Pancreas (tissue), 10 donors: ENCODE measurements around the gene SNX9. TPM values are rescaled to one million over a fixed set of nuclear protein-coding genes. Genes with fewer than 3 reads are reported as not detected.
"Not testable (repeated sequence)": the region's sequence is repeated elsewhere in the genome, so short reads cannot be mapped to it uniquely, and the experiment has no call there.

Source experiments
- ATAC-seq, 4 donors: fragments of 200-7000 bp; cut with Tn5 transposase; one replicate each; pipeline versions ENCODE4 v1.8.0 to v1.9.1; 2020; ENCODE audit warnings: mild to moderate bottlenecking in 4 of 4, moderate library complexity in 4 of 4
- DNase-seq, 6 donors: peaks; one replicate each; pipeline ENCODE4 v3.0.0-alpha.2; 2020
- FAIRE-seq: peaks from 2 replicates; lab custom pipeline; 2012; peaks lifted over from hg19 to GRCh38; lab: Jason Lieb, UNC
- H3K27ac ChIP-seq, 4 donors: fragments of 200-600 bp; sonication (generic); 1 replicate in 3 of 4; 2 replicates in 1 of 4; pipeline versions ENCODE4 v1.5.0 to v1.8.0; 2020
- H3K27me3 ChIP-seq, 4 donors: fragments of 200-600 bp; one replicate each; pipeline ENCODE4 v1.8.0; 2021
- H3K36me3 ChIP-seq, 3 donors: fragments of 200-600 bp; sonication (generic) in 1 of 3; one replicate each; pipeline versions ENCODE4 v1.5.0 to v1.8.0; 2020 to 2021
- H3K4me1 ChIP-seq, 3 donors: fragments of 200-600 bp; one replicate each; pipeline ENCODE4 v1.8.0; 2021
- H3K4me3 ChIP-seq, 4 donors: fragments of 200-600 bp; sonication (generic) in 2 of 4; one replicate each; pipeline versions ENCODE4 v1.5.0 to v1.8.0; 2020 to 2021
- H3K9me3 ChIP-seq, 4 donors: fragments of 200-600 bp; one replicate each; pipeline ENCODE4 v1.8.0; 2021
- CTCF ChIP-seq, 4 donors: fragments of 200-600 bp; sonication (generic) in 3 of 4; IDR thresholded peaks; one replicate each; pipeline versions ENCODE4 v1.5.0 to v1.8.0; 2021; ENCODE audit warnings: antibody characterized with exemption in 4 of 4
- WGBS, 2 donors: extraction: QIAGEN DNeasy Blood & Tissue Kit; methylation state at CpG; one replicate each; pipeline ENCODE4 v1.1.7; 2013; 5-methylcytosine and 5-hydroxymethylcytosine counted together
- intact Hi-C, 3 donors: fragments of 100-400 bp; cut with DNase I; formaldehyde crosslinking; loops; one replicate each; pipeline versions ENCODE4 v1.11.1 to v1.14.2; 2022
- polyA plus RNA-seq, 2 donors: library from polyadenylated mRNA; stranded (reverse); fragments of 200-250 nt; gene quantifications; one replicate each; pipeline ENCODE4 v1.2.3, GENCODE V29; 2013
- total RNA-seq, 6 donors: library from RNA; stranded (reverse); fragmentation: NEBNext Ultra II Directional in 4 of 6; extraction: Animal tissue kit (Norgen Biotek cat#: 25700) in 4 of 6; gene quantifications; one replicate each; pipeline versions ENCODE4 v1.2.1 to v1.2.4, GENCODE V29; 2021 to 2023
- donor health status: healthy with polysubstance abuse.
- donor health status: DM: no; HTN: no; CAD: no; lungs with moderate emphysema.
- donor health status: DM: no; HTN: no; CAD: no.
- donor health status: control.
- donor health status: control.
- donor health status: Bipolar disorder and iron deficiency.
- donor health status: DM: yes; HTN: yes; CAD: no.
- donor health status: DM: no; HTN: no; CAD: no.
- donor health status: DM: no; HTN: no; CAD: no.
- donor health status: DM: yes; HTN: yes; CAD: no.

SNX9 gene
- total and polyA plus RNA-seq, 8 donors: 14.2 to 27.4 (median 16.2) TPM

GRCh38 chr6:157841211-157841840 lies 18.3 kb downstream of the SNX9 start:
- Histone ChIP-seq H3K36me3 (no peaks in the 10 kb centered on the region), H3K27ac (peak overlapping the region in 2 of 4 donors; percentile 33 to 38), H3K4me1 (peaks cover 8 to 37% (median 26%) of the 10 kb centered on the region in 3 donors), H3K27me3 (no peaks in the 10 kb centered on the region), H3K9me3 (no peaks in the 10 kb centered on the region), H3K4me3 (no peak overlapping the region)
- TF ChIP-seq CTCF (IDR thresholded peaks at IDR 0.05): no peak
- DNase-seq (peak in 2 of 6 donors; percentile 20 to 31), FAIRE-seq (no peak), ATAC-seq (peak; percentile 78 to 89 (median 87))
- intact Hi-C loops: no loop called here
- 39 to 43% methylated on average over 2 of the region's 2 CpGs for WGBS, 2 donors

- intact Hi-C loops: no loop called here
- TF ChIP-seq CTCF (IDR thresholded peaks at IDR 0.05): no peak
- no peaks in the 10 kb centered on the region for H3K9me3 ChIP-seq
- no peak overlapping the region for H3K4me3 ChIP-seq
- H3K4me1 ChIP-seq: peaks cover 8 to 38% (median 22%) of the 10 kb centered on the region in 3 donors
- H3K27me3 ChIP-seq: no peaks in the 10 kb centered on the region
- ATAC-seq: no peak
- no peak for DNase-seq
- no peak overlapping the region for H3K27ac ChIP-seq
- FAIRE-seq: no peak
- WGBS, 2 donors: 89 to 92% methylated on average over 4 of the region's 4 CpGs
- H3K36me3 ChIP-seq: no peaks in the 10 kb centered on the region
These were observed 19.2 kb downstream of the SNX9 start for GRCh38 chr6:157842212-157842611.

GRCh38 chr6:157844196-157844595 lies 21.1 kb downstream of the SNX9 start:
- peaks cover 14 to 35% (median 20%) of the 10 kb centered on the region in 3 donors for H3K4me1 ChIP-seq
- 93 to 95% methylated on average over 3 of the region's 3 CpGs for WGBS, 2 donors
- H3K27me3 ChIP-seq, ATAC-seq, FAIRE-seq, intact Hi-C loops, H3K27ac ChIP-seq, H3K4me3 ChIP-seq, H3K9me3 ChIP-seq, H3K36me3 ChIP-seq, DNase-seq: not testable (repeated sequence)

- TF ChIP-seq CTCF (IDR thresholded peaks at IDR 0.05): no peak
- Histone ChIP-seq H3K27ac (no peak overlapping the region), H3K4me1 (peaks cover 14 to 29% (median 20%) of the 10 kb centered on the region in 3 donors), H3K4me3 (no peak overlapping the region), H3K9me3 (no peaks in the 10 kb centered on the region), H3K36me3 (no peaks in the 10 kb centered on the region), H3K27me3 (no peaks in the 10 kb centered on the region)
- DNase-seq: no peak
- no peak for FAIRE-seq
- intact Hi-C loops: no loop called here
- 90 to 93% methylated on average over 6 of the region's 6 CpGs for WGBS, 2 donors
- ATAC-seq: no peak
These were observed 22.6 kb downstream of the SNX9 start for GRCh38 chr6:157845493-157846259.

- H3K9me3 ChIP-seq: no peaks in the 10 kb centered on the region
- ATAC-seq (peak in 1 of 4 donors; percentile 11), FAIRE-seq (no peak), DNase-seq (no peak)
- no peaks in the 10 kb centered on the region for H3K36me3 ChIP-seq
- peaks cover 0 to 14% (median 10%) of the 10 kb centered on the region in 3 donors for H3K4me1 ChIP-seq
- H3K27ac ChIP-seq: no peak overlapping the region
- TF ChIP-seq CTCF (IDR thresholded peaks at IDR 0.05): no peak
- intact Hi-C loops: no loop called here
- WGBS, 2 donors: 92 to 96% methylated on average over 2 of the region's 2 CpGs
- no peaks in the 10 kb centered on the region for H3K27me3 ChIP-seq
- H3K4me3 ChIP-seq: no peak overlapping the region
These were observed 24.8 kb downstream of the SNX9 start for GRCh38 chr6:157847846-157848245.
